Left lung (tissue), 10 donors: Measurements from ENCODE around the gene CAPN11. TPM values are rescaled to one million over a fixed set of nuclear protein-coding genes. Genes with fewer than 3 reads are reported as not detected.

Experiments used
- ATAC-seq: fragments of 200-7000 bp; cut with Tn5 transposase; one replicate; pipeline ENCODE4 v1.9.1; 2020; ENCODE audit warnings: moderate library complexity
- DNase-seq, 4 donors: peaks; one replicate each; pipeline ENCODE4 v3.0.0-alpha.2; 2013 to 2020
- H3K27ac ChIP-seq, 2 donors: fragments of 200-600 bp; sonication (generic) in 1 of 2; one replicate each; pipeline versions ENCODE4 v1.5.0 to v1.8.0; 2020 to 2021
- H3K27me3 ChIP-seq, 2 donors: fragments of 200-600 bp; sonication (generic) in 1 of 2; one replicate each; pipeline versions ENCODE4 v1.5.0 to v1.8.0; 2020 to 2021
- H3K36me3 ChIP-seq, 2 donors: fragments of 200-600 bp; sonication (generic) in 1 of 2; one replicate each; pipeline versions ENCODE4 v1.5.0 to v1.8.0; 2020 to 2021
- H3K4me1 ChIP-seq, 2 donors: fragments of 200-600 bp; one replicate each; pipeline ENCODE4 v1.8.0; 2021
- H3K4me3 ChIP-seq, 2 donors: fragments of 200-600 bp; sonication (generic) in 1 of 2; one replicate each; pipeline versions ENCODE4 v1.5.0 to v1.8.0; 2020 to 2021; ENCODE audit warnings: mild to moderate bottlenecking in 1 of 2
- H3K9me3 ChIP-seq, 2 donors: fragments of 200-600 bp; sonication (generic) in 1 of 2; one replicate each; pipeline versions ENCODE4 v1.5.0 to v1.8.0; 2020 to 2021
- intact Hi-C, 2 donors: fragments of 100-400 bp; cut with DNase I; formaldehyde crosslinking; loops; one replicate each; pipeline versions ENCODE4 v1.11.2 to v1.14.2; 2022
- polyA plus RNA-seq, 6 donors: library from polyadenylated mRNA; unstranded; fragments of 120-200 nt; gene quantifications; one replicate each; pipeline ENCODE4 v1.2.1, GENCODE V29; 2013; ENCODE audit not compliant: insufficient read length in 6 of 6
- total RNA-seq, 2 donors: library from RNA; stranded (reverse); fragmentation: NEBNext Ultra II Directional; extraction: Animal tissue kit (Norgen Biotek cat#: 25700); gene quantifications; one replicate each; pipeline ENCODE4 v1.2.1, GENCODE V29; 2021
- TF ChIP-seq, protein P1 (sequence below), 2 donors: fragments of 200-600 bp; sonication (generic) in 1 of 2; IDR thresholded peaks; one replicate each; pipeline versions ENCODE4 v1.5.0 to v1.8.0; 2021; ENCODE audit warnings: antibody characterized with exemption in 2 of 2
- donor health status: DM: no; HTN: yes; CAD: no.
- donor health status: DM: no; HTN: no; CAD: no.

The CAPN11 gene
- total and polyA plus RNA-seq, 8 donors, result 0.10 to 0.29 (median 0.23) TPM; not detected in 1

DNA sequence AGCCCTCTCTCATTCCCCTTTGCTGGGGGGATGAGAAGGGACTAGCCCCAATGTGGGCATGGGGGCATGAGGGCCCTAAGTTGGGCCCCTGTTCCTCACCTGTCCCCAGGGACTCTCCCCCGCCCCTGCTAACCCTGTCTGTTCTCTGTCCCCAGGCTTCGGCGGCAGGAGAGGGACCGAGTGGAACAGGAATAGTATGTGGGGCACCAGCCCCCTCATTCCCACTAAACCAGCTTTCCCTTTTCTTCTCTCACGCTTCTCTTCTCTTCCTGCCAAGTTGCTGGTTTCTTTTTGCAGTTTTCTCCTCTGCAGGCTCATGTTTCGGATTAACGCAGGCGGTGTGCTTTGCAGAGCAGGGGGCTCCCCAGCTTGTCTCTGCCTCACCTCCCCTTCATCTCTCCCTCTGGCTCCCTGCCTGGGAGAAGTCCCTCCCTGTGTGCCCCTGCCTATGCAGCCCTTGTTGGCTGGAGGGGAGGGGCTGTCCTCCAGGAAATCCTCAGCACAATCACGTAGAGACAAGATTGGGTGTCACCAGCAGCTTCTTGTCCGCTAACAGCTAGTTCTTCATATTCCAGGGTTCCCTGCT is 23.4 kb upstream of the CAPN11 start:
- DNase-seq (peak in 2 of 4 donors; percentile 30 to 71), ATAC-seq (no peak)
- intact Hi-C loops, result no loop called here

GRCh38 chr6:44135875-44136274 is 22.7 kb upstream of the CAPN11 start:
- H3K36me3 ChIP-seq, result peaks cover 0 to 66% of the 10 kb centered on the region in 2 donors
- intact Hi-C loops, result no loop called here
- ATAC-seq (no peak), DNase-seq (peak in 1 of 4 donors; percentile 26)
- peaks cover 10 to 18% of the 10 kb centered on the region in 2 donors for H3K4me1 ChIP-seq
- no peaks in the 10 kb centered on the region for H3K9me3 ChIP-seq
- no peaks in the 10 kb centered on the region for H3K27me3 ChIP-seq
- no peak overlapping the region for H3K4me3 ChIP-seq
- no peak overlapping the region for H3K27ac ChIP-seq
- TF ChIP-seq, protein P1, sequence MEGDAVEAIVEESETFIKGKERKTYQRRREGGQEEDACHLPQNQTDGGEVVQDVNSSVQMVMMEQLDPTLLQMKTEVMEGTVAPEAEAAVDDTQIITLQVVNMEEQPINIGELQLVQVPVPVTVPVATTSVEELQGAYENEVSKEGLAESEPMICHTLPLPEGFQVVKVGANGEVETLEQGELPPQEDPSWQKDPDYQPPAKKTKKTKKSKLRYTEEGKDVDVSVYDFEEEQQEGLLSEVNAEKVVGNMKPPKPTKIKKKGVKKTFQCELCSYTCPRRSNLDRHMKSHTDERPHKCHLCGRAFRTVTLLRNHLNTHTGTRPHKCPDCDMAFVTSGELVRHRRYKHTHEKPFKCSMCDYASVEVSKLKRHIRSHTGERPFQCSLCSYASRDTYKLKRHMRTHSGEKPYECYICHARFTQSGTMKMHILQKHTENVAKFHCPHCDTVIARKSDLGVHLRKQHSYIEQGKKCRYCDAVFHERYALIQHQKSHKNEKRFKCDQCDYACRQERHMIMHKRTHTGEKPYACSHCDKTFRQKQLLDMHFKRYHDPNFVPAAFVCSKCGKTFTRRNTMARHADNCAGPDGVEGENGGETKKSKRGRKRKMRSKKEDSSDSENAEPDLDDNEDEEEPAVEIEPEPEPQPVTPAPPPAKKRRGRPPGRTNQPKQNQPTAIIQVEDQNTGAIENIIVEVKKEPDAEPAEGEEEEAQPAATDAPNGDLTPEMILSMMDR (IDR thresholded peaks at IDR 0.05), result no peak

More for the DNA sequence above, 23.4 kb upstream of the CAPN11 start:
- TF ChIP-seq, protein P1 (IDR thresholded peaks at IDR 0.05), result no peak
- H3K27ac ChIP-seq, result no peak overlapping the region
- H3K36me3 ChIP-seq, result peaks cover 0 to 59% of the 10 kb centered on the region in 2 donors
- H3K4me1 ChIP-seq, result peaks cover 10 to 18% of the 10 kb centered on the region in 2 donors
- no peaks in the 10 kb centered on the region for H3K27me3 ChIP-seq
- H3K4me3 ChIP-seq, result no peak overlapping the region
- no peaks in the 10 kb centered on the region for H3K9me3 ChIP-seq

GRCh38 chr6:44138717-44139350 is 19.8 kb upstream of the CAPN11 start:
- ATAC-seq (no peak), DNase-seq (peak in 1 of 4 donors; percentile 44)
- Histone ChIP-seq H3K27ac (no peak overlapping the region), H3K4me1 (peaks cover 0 to 3% of the 10 kb centered on the region in 2 donors), H3K36me3 (peaks cover 0 to 94% of the 10 kb centered on the region in 2 donors), H3K4me3 (no peak overlapping the region), H3K9me3 (no peaks in the 10 kb centered on the region), H3K27me3 (no peaks in the 10 kb centered on the region)
- TF ChIP-seq, protein P1 (IDR thresholded peaks at IDR 0.05), result no peak
- intact Hi-C loops, result no loop called here

- Histone ChIP-seq H3K36me3 (peaks cover 0 to 98% of the 10 kb centered on the region in 2 donors), H3K4me1 (no peaks in the 10 kb centered on the region), H3K9me3 (no peaks in the 10 kb centered on the region), H3K27me3 (no peaks in the 10 kb centered on the region), H3K27ac (no peak overlapping the region), H3K4me3 (no peak overlapping the region)
- intact Hi-C loops, result no loop called here
- DNase-seq (peak in 1 of 4 donors; percentile 47), ATAC-seq (no peak)
- TF ChIP-seq, protein P1 (IDR thresholded peaks at IDR 0.05), result no peak
Observed at GRCh38 chr6:44139351-44139743, 19.3 kb upstream of the CAPN11 start.

- TF ChIP-seq, protein P1 (IDR thresholded peaks at IDR 0.05), result no peak
- no peaks in the 10 kb centered on the region for H3K4me1 ChIP-seq
- H3K27ac ChIP-seq, result no peak overlapping the region
- ATAC-seq, result no peak
- no peaks in the 10 kb centered on the region for H3K9me3 ChIP-seq
- DNase-seq, result no peak
- no peak overlapping the region for H3K4me3 ChIP-seq
- intact Hi-C loops, result no loop called here
- H3K27me3 ChIP-seq, result no peaks in the 10 kb centered on the region
- H3K36me3 ChIP-seq, result peaks cover 0 to 95% of the 10 kb centered on the region in 2 donors
Observed at GRCh38 chr6:44142835-44143234, 15.8 kb upstream of the CAPN11 start.
